SK-N-SH (cell line): ENCODE results near the gene ZP1. TPM values are rescaled to one million over a fixed set of nuclear protein-coding genes. Genes with fewer than 3 reads are reported as not detected.

ENCODE experiments used
- CTCF ChIA-PET: fragments of 300-600, 350-600 bp; formaldehyde crosslinking; extraction: SDS; loops from one replicate; lab custom pipeline; 2021; lab: Yijun Ruan, JAX
- POLR2A ChIA-PET: fragments of 350-600 bp; sonication (Branson Sonifier 250); formaldehyde crosslinking; extraction: SDS; loops from one replicate; lab custom pipeline; 2020; ENCODE audit warnings: antibody characterized with exemption, inconsistent platforms; lab: Yijun Ruan, JAX
- DNase-seq: peaks from one replicate; pipeline ENCODE4 v3.0.0; 2012
- H2AFZ ChIP-seq: fragments of 200-600 bp; sonication (generic); 2 replicates; pipeline ENCODE4 v1.8.1; 2016; ENCODE audit warnings: antibody characterized with exemption, mild to moderate bottlenecking, low read depth
- H3F3A ChIP-seq: fragments of 200-600 bp; sonication (generic); replicated peaks from 2 replicates; pipeline ENCODE3; 2016; ENCODE audit warnings: antibody characterized with exemption, mild to moderate bottlenecking; ENCODE audit not compliant: insufficient read depth
- H3K27ac ChIP-seq, 2 experiments: fragments of 200-500 bp in 1 of 2; fragments of 200-600 bp in 1 of 2; sonication (Bioruptor generic) in 1 of 2; sonication (generic), shearing (Covaris generic) in 1 of 2; 2 replicates each; pipeline versions ENCODE4 v1.5.1 to v1.6.1; 2014 to 2016; ENCODE audit warnings: low read depth in 2 of 2, inconsistent platforms in 1 of 2, low read length in 1 of 2, mild to moderate bottlenecking in 1 of 2, mixed read lengths in 1 of 2
- H3K27me3 ChIP-seq: fragments of 200-600 bp; sonication (generic), shearing (Covaris generic); 2 replicates; pipeline ENCODE4 v1.6.1; 2016; ENCODE audit warnings: mixed run types; ENCODE audit not compliant: insufficient read depth
- H3K36me3 ChIP-seq, 2 experiments: fragments of 200-500 bp in 1 of 2; fragments of 200-600 bp in 1 of 2; sonication (Bioruptor generic) in 1 of 2; sonication (generic) in 1 of 2; replicated peaks in 1 of 2; 2 replicates each; pipeline versions ENCODE3 to v1.5.1; 2014 to 2016; ENCODE audit warnings: low read length in 1 of 2, mild to moderate bottlenecking in 1 of 2; ENCODE audit not compliant: insufficient read depth in 2 of 2, control insufficient read depth in 1 of 2
- H3K4me1 ChIP-seq, 2 experiments: fragments of 200-500 bp in 1 of 2; fragments of 200-600 bp in 1 of 2; sonication (Bioruptor generic) in 1 of 2; sonication (generic), shearing (Covaris generic) in 1 of 2; 2 replicates each; pipeline versions ENCODE4 v1.5.1 to v1.6.1; 2014 to 2016; ENCODE audit warnings: low read depth in 1 of 2, low read length in 1 of 2, mixed run types in 1 of 2; ENCODE audit not compliant: insufficient read depth in 2 of 2, control insufficient read depth in 1 of 2
- H3K4me2 ChIP-seq: fragments of 200-600 bp; sonication (generic), shearing (Covaris generic); 2 replicates; pipeline ENCODE4 v1.6.1; 2017; ENCODE audit warnings: mixed run types
- H3K4me3 ChIP-seq, 2 experiments: fragments of 200-500 bp in 1 of 2; fragments of 200-600 bp in 1 of 2; sonication (Bioruptor generic) in 1 of 2; sonication (generic), shearing (Covaris generic) in 1 of 2; 2 replicates each; pipeline versions ENCODE4 v1.5.1 to v1.8.1; 2014 to 2016; ENCODE audit warnings: low read depth in 2 of 2, inconsistent platforms in 1 of 2, low read length in 1 of 2, mild to moderate bottlenecking in 1 of 2, mixed read lengths in 1 of 2, moderate library complexity in 1 of 2
- H3K79me2 ChIP-seq: fragments of 200-600 bp; sonication (generic); 2 replicates; pipeline ENCODE4 v1.8.1; 2017; ENCODE audit warnings: mild to moderate bottlenecking; ENCODE audit not compliant: insufficient read depth
- H3K9ac ChIP-seq: fragments of 200-600 bp; sonication (generic); 2 replicates; pipeline ENCODE4 v1.6.1; 2017; ENCODE audit warnings: mixed run types
- H3K9me2 ChIP-seq: fragments of 200-600 bp; sonication (generic); 2 replicates; pipeline ENCODE4 v1.6.1; 2017; ENCODE audit warnings: mixed run types
- H3K9me3 ChIP-seq: fragments of 200-600 bp; sonication (generic); 2 replicates; pipeline ENCODE4 v1.6.1; 2017; ENCODE audit warnings: mixed run types, mild to moderate bottlenecking, moderate library complexity
- H4K20me1 ChIP-seq: fragments of 200-600 bp; sonication (generic); 2 replicates; pipeline ENCODE4 v1.6.1; 2017; ENCODE audit warnings: mild to moderate bottlenecking, mixed run types; ENCODE audit not compliant: insufficient read depth
- CTCF ChIP-seq: fragments of 200-600 bp; sonication (generic); IDR thresholded peaks from 2 replicates; pipeline ENCODE4 v1.6.1; 2017; ENCODE audit warnings: antibody characterized with exemption, mild to moderate bottlenecking, moderate library complexity
- ELF1 ChIP-seq: IDR thresholded peaks from 2 replicates; pipeline ENCODE4 v1.4.0; 2012
- EP300 ChIP-seq, 2 experiments: IDR thresholded peaks; 2 replicates each; pipeline versions ENCODE4 v1.4.0 to v1.6.1; 2012; ENCODE audit warnings: borderline replicate concordance in 1 of 2, low read depth in 1 of 2, low read length in 1 of 2
- FOSL2 ChIP-seq: IDR thresholded peaks from 2 replicates; pipeline ENCODE4 v1.4.0; 2012; ENCODE audit warnings: low read depth, mild to moderate bottlenecking, moderate library complexity, borderline replicate concordance
- GATA2 ChIP-seq: sonication (generic); formaldehyde crosslinking; IDR thresholded peaks from 2 replicates; pipeline ENCODE4 v1.5.0; 2020; ENCODE audit warnings: mild to moderate bottlenecking, missing genetic modification reagents
- IRF3 ChIP-seq: fragments of 150-350 bp; IDR thresholded peaks from 2 replicates; pipeline ENCODE4 v1.6.1; 2016; ENCODE audit warnings: mild to moderate bottlenecking, low read depth, low read length
- JUND ChIP-seq: IDR thresholded peaks from 2 replicates; pipeline ENCODE4 v1.4.0; 2012
- MAX ChIP-seq: IDR thresholded peaks from 2 replicates; pipeline ENCODE4 v1.4.0; 2012; ENCODE audit warnings: low read depth
- NFIC ChIP-seq: IDR thresholded peaks from 2 replicates; pipeline ENCODE4 v1.4.0; 2012; ENCODE audit warnings: borderline replicate concordance
- NRF1 ChIP-seq: IDR thresholded peaks from 2 replicates; pipeline ENCODE4 v1.6.1; 2012; ENCODE audit warnings: low read depth, mild to moderate bottlenecking, low read length
- PBX3 ChIP-seq: IDR thresholded peaks from 2 replicates; pipeline ENCODE4; 2012
- POLR2AphosphoS5 ChIP-seq: IDR thresholded peaks from 2 replicates; pipeline ENCODE4 v1.6.1; 2012; ENCODE audit warnings: low read depth, low read length
- RAD21 ChIP-seq: IDR thresholded peaks from 2 replicates; pipeline ENCODE4 v1.6.1; 2012; ENCODE audit warnings: mild to moderate bottlenecking, low read length
- RCOR1 ChIP-seq: fragments of 150-350 bp; IDR thresholded peaks from 2 replicates; pipeline ENCODE4 v1.6.1; 2017; ENCODE audit warnings: antibody characterized with exemption, low read length
- RFX5 ChIP-seq: IDR thresholded peaks from 2 replicates; pipeline ENCODE4 v1.6.1; 2012; ENCODE audit warnings: mild to moderate bottlenecking, improper control_type of control experiment, low read length
- RXRA ChIP-seq: IDR thresholded peaks from 2 replicates; pipeline ENCODE4 v1.4.0; 2012; ENCODE audit warnings: low read depth, mild to moderate bottlenecking, borderline replicate concordance
- SIN3A ChIP-seq: IDR thresholded peaks from 2 replicates; pipeline ENCODE4 v1.6.1; 2012; ENCODE audit warnings: low read depth, mild to moderate bottlenecking, low read length, moderate library complexity, borderline replicate concordance
- SMC3 ChIP-seq: IDR thresholded peaks from 2 replicates; pipeline ENCODE4 v1.6.1; 2012; ENCODE audit warnings: low read depth, low read length, improper control_type of control experiment
- TAF1 ChIP-seq: IDR thresholded peaks from 2 replicates; pipeline ENCODE4 v1.6.1; 2012; ENCODE audit warnings: low read depth, mild to moderate bottlenecking, low read length, moderate library complexity, borderline replicate concordance
- YY1 ChIP-seq: IDR thresholded peaks from 2 replicates; pipeline ENCODE4 v1.4.0; 2012; ENCODE audit warnings: low read depth, mild to moderate bottlenecking
- WGBS: methylation state at CpG from one replicate; pipeline ENCODE4 v1.1.6; 2017; ENCODE audit warnings: low lambda C conversion rate; 5-methylcytosine and 5-hydroxymethylcytosine counted together
- polyA plus RNA-seq, 3 experiments: library from polyadenylated mRNA; depleted of rRNA; stranded (reverse); fragments of >200 nt; gene quantifications; 2 replicates each; pipeline ENCODE4 v1.2.3, GENCODE V29; 2012

ZP1 gene
- polyA plus RNA-seq, 1 of the 3 experiments (the other 2 are of a cell fraction), result not detected

GRCh38 chr11:60847896-60848295, 19.4 kb upstream of the ZP1 start:
- Histone ChIP-seq H3K4me1 (peaks cover 0 to 28% of the 10 kb centered on the region in 2 experiments; a peak in 3 of 4 replicates), H3K27me3 (no peaks in the 10 kb centered on the region), H3F3A (no peaks in the 10 kb centered on the region), H2AFZ (no peak overlapping the region), H3K27ac (no peak overlapping the region), H3K9ac (no peak overlapping the region), H3K4me3 (no peak overlapping the region), H3K36me3 (peaks cover 0 to 41% of the 10 kb centered on the region in 2 experiments), H4K20me1 (no peaks in the 10 kb centered on the region; the same call in 1 of the 2 replicates), H3K9me2 (no peaks in the 10 kb centered on the region), H3K9me3 (no peaks in the 10 kb centered on the region), H3K79me2 (peaks cover 33% of the 10 kb centered on the region), H3K4me2 (no peak overlapping the region)
- DNase-seq, result no peak
- ChIA-PET CTCF (no interaction called here), POLR2A (no interaction called here)
- WGBS, result 95% methylated on average over 9 of the region's 12 CpGs
- TF ChIP-seq RCOR1 (no peak), ELF1 (no peak), TAF1 (no peak), CTCF (no peak), YY1 (no peak), MAX (no peak), JUND (no peak), RFX5 (no peak), RAD21 (no peak), POLR2AphosphoS5 (no peak), RXRA (no peak), SIN3A (no peak), EP300 (IDR thresholded peaks at IDR 0.05; ENCODE audit: borderline replicate concordance in 1 of 2, low read depth in 1 of 2, low read length in 1 of 2) (no peak)

- H3K9ac ChIP-seq, result no peak overlapping the region
- no peaks in the 10 kb centered on the region for H3K9me3 ChIP-seq
- H3K36me3 ChIP-seq, result peaks cover 0 to 41% of the 10 kb centered on the region in 2 experiments
- no peak overlapping the region for H3K27ac ChIP-seq
- no peak for DNase-seq
- no peaks in the 10 kb centered on the region for H3K9me2 ChIP-seq
- H3K4me2 ChIP-seq, result no peak overlapping the region
- no peak overlapping the region for H2AFZ ChIP-seq
- TF ChIP-seq FOSL2 (no peak), YY1 (no peak), GATA2 (CRISPR knock-in tag) (no peak), RXRA (no peak), NFIC (no peak), CTCF (no peak), NRF1 (no peak), RFX5 (no peak), MAX (no peak), ELF1 (no peak), SMC3 (no peak), IRF3 (no peak), PBX3 (no peak)
- peaks cover 0 to 19% of the 10 kb centered on the region in 2 experiments; a peak in 3 of 4 replicates for H3K4me1 ChIP-seq
- WGBS, result 100% methylated on average over 1 of the region's 10 CpGs
- CTCF ChIA-PET, result interaction anchor here (0.8 to 2.4 kb wide), 2 partner anchors 9 to 17 kb away, joined by 4 to 11 read pairs; no protein-coding TSS in a partner anchor
- peaks cover 25% of the 10 kb centered on the region for H3K79me2 ChIP-seq
- no peak overlapping the region for H3K4me3 ChIP-seq
- no peaks in the 10 kb centered on the region for H3F3A ChIP-seq
- H4K20me1 ChIP-seq, result no peaks in the 10 kb centered on the region; the same call in 1 of the 2 replicates
- POLR2A ChIA-PET, result no interaction called here
- H3K27me3 ChIP-seq, result no peaks in the 10 kb centered on the region
Measured at GRCh38 chr11:60848714-60849151, 18.6 kb upstream of the ZP1 start.
